Embryonic facial prominence (tissue), 1 donor: ENCODE results near the gene VASP.

Source experiments
- DNase-seq: peaks from one replicate; pipeline ENCODE4 v3.0.0-alpha.2; 2016; ENCODE audit errors: extremely low spot score

VASP gene

GRCh38 chr19:45473682-45474605 lies 33.3 kb upstream of the VASP start:
- DNase-seq: no peak

DNA sequence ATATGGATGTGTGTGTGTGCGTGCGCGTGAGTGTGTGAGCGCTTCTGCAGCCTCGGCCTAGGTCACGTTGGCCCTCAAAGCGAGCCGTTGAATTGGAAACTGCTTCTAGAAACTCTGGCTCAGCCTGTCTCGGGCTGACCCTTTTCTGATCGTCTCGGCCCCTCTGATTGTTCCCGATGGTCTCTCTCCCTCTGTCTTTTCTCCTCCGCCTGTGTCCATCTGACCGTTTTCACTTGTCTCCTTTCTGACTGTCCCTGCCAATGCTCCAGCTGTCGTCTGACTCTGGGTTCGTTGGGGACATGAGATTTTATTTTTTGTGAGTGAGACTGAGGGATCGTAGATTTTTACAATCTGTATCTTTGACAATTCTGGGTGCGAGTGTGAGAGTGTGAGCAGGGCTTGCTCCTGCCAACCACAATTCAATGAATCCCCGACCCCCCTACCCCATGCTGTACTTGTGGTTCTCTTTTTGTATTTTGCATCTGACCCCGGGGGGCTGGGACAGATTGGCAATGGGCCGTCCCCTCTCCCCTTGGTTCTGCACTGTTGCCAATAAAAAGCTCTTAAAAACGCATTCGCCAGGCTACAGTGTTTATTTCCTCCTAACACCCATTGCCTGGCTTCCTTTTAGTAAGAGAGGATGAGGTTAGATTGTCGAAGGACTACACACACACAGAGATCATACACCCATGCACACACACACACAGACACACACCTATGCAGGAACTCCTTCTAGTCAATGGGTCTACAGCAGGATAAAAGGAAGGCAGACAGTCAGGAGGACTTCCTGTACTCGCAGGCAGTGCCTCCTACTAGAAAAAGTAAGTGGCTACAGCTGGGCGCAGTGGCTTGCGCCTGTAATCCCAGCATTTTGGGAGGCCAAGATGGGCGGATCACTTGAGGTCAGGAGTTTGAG lies 32.4 kb upstream of the VASP start:
- DNase-seq: peak; percentile 62

DNA sequence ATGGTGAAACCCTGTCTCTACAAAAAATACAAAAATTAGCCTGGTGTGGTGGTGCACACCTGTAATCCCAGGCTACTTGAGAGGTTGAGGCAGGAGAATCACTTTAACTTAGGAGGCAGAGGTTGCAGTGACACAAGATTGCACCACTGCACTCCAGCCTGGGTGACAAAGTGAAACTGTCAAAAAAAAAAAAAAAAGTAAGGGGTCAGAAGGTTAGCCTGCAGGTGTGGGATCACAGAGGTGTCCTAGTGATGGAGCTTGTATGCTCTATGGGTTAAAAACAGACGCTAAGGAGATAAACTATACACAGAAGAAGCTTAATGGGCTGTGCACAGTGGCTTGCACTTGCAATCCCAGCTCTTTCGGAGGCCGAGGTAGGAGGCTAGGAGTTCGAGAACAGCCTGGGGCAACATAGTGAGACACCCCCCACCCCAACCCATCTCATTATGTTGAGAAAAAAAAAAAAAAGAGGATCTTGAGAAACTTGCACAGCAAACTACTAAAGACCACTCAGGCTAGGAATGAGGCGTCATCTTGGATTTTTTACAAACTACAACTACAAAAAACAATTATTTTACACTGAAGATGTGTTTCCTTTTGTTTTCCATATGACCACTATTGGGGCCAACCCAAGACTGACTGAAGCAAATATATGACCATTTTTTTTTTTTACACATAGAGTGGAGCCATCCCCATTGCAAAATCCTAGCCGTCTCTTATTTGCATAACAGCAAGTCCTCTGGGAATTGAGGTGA lies 31.6 kb upstream of the VASP start:
- no peak for DNase-seq

GRCh38 chr19:45476304-45476703 lies 31.0 kb upstream of the VASP start:
- no peak for DNase-seq

- DNase-seq: no peak
Measured at GRCh38 chr19:45477186-45477585, 30.1 kb upstream of the VASP start.

- DNase-seq: no peak
Measured at GRCh38 chr19:45477713-45478453, 29.4 kb upstream of the VASP start.

DNA sequence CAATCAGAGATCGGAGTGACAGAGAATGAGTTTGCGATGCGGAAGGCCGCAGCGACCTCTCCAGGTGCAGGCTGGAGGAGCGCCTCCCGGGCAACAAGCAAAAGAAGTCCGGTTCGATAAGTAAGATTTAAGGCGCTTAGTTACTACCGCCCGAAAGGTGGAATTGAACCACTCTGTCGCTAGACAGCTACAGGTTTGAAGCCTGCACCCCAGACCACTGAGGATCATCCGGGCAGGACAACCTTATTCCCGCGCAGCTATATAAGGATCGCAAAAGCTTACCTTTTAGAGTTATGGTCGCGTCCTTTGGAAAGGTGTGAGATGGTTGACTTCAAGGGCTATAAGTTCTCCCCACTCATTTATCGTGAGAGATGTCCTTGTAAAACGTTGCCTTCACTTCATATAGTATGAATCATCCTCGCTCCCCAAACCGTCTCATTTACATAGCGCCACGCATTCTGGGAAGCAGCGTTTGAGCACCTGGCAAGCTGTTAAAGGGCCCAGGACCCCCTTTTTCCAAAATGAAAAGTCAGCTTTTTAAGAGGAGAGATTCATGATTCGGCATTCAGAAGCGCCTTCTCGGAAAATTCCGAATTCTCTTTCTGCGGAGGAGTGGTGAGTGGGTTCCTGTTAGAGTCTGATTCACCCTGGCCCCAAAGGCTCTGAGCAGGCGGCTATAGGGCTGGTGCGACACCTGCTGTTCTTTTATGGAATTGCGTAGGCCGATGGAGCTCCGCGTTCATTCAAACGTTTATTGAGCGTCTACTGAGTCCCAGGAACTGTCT lies 28.6 kb upstream of the VASP start:
- DNase-seq: peak; percentile 82

GRCh38 chr19:45483033-45483432 lies 24.2 kb upstream of the VASP start:
- DNase-seq: no peak

GRCh38 chr19:45484273-45484945 lies 22.9 kb upstream of the VASP start:
- no peak for DNase-seq

- peak; percentile 86 for DNase-seq
Measured at GRCh38 chr19:45485305-45486077, 21.8 kb upstream of the VASP start.

GRCh38 chr19:45488708-45489107 lies 18.6 kb upstream of the VASP start:
- DNase-seq: no peak

DNA sequence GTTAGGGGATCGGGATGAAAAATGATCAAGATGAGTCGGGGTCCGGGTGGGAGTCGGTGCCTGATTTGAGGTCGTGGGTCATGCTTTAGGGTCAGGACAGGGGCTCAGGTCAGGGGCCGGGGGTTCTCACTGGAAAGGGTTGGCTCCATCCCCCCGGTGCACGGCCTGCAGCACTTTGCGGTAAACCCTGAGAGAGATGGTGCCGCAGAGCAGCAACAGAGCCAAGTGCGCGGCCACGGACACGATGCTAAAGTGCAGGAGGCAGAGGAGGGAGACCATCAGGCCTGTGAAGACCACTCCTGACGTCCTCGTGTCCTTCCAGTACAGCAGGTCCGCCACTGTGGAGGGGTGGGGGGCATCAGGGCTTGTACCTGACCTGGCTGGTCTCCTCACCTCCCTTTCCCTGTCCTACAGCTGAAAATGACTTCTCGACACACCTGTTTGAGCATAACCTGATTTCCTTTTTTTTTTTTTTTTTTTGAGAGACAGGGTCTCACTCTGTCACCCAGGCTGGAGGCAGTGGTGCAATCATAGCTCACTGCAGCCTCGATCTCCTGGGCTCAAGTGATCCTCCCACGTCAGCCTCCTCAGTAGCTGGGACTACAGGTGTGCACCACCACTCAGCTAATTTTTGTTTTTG lies 17.9 kb upstream of the VASP start:
- DNase-seq: no peak

GRCh38 chr19:45492137-45492626 lies 15.1 kb upstream of the VASP start:
- no peak for DNase-seq

- DNase-seq: no peak
Measured at GRCh38 chr19:45492627-45493470, 14.4 kb upstream of the VASP start.

DNA sequence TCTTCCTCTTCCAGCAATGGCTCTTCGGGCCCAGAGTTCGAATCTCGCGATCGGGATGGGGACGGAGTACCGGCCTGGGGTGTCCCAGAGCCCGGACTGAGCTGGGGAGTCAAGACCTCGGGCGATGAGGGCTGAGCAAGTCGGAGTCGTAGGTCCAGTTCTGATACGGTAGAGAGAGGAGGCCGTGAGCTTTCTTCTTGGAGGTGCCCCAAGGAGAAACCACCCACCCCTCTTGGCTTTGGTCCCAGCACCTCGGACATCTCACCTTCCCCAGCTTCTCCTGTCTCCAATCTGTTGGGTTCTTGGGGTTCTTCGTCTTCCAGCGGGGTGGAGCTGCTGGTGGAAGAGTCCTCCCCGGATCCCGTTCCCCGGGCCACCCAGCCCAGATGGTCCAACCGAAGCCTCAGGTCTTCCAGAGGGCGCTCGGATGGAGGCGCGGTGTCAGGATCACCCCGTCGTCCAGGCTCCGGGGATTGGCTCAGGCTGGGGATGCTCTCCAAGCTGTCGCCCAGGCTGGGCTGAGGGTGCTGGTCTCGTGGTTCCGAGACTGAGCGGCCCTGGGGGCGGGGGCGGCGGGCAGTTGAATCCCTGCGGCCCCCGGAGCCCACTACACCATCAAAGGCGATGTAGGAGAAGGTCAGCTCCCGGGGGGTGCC lies 12.9 kb upstream of the VASP start:
- no peak for DNase-seq

DNA sequence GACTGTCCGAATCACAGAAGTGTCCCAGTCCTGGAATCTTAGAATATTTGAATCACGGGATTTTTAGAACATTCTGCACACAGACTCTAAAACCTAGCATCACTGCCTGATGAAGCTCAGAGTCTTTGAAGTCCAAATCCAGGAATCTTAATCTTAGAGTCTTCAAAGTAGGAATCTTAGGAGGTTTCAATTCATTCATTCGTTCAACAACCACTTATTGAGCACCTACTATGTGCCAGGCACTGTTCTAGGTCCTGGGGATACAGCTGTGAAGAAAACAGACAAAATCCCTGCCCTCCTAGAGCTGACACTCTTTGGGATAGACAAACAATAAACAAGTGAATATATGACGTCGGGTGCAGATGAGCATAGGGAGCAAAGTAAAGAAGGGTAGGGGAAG lies 12.1 kb upstream of the VASP start:
- DNase-seq: no peak
